Chondrocyte (in vitro differentiated cells): Measurements from ENCODE around the gene ABHD16B. TPM values are rescaled to one million over a fixed set of nuclear protein-coding genes. Genes with fewer than 3 reads are reported as not detected.
"Not testable (repeated sequence)": the region's sequence is repeated elsewhere in the genome, so short reads cannot be mapped to it uniquely, and the experiment has no call there.

Experiments used
- DNase-seq: peaks from one replicate; pipeline ENCODE4 v3.0.0; 2021; ENCODE audit warnings: mixed read lengths, low spot score
- H3K27ac Mint-ChIP-seq: one replicate; pipeline ENCODE4 v1.8.0; 2021; ENCODE audit warnings: mild to moderate bottlenecking, moderate library complexity, mixed read lengths; ENCODE audit not compliant: unreplicated experiment
- H3K27me3 Mint-ChIP-seq: 2 replicates; pipeline ENCODE4 v1.8.0; 2021; ENCODE audit warnings: low read depth, mixed read lengths
- H3K36me3 Mint-ChIP-seq: 2 replicates; pipeline ENCODE4 v1.8.0; 2021; ENCODE audit warnings: low read depth, mixed read lengths
- H3K4me1 Mint-ChIP-seq: 2 replicates; pipeline ENCODE4 v1.8.0; 2021; ENCODE audit warnings: low read depth, mild to moderate bottlenecking, mixed read lengths
- H3K4me3 Mint-ChIP-seq: one replicate; pipeline ENCODE4 v1.8.0; 2021; ENCODE audit warnings: mild to moderate bottlenecking, moderate library complexity, mixed read lengths; ENCODE audit not compliant: unreplicated experiment
- H3K9me3 Mint-ChIP-seq: 2 replicates; pipeline ENCODE4 v1.8.0; 2021; ENCODE audit warnings: low read depth, mixed read lengths
- total RNA-seq: library from RNA; stranded (reverse); gene quantifications from 3 replicates; pipeline ENCODE4 v1.2.1, GENCODE V29; 2021
- TF ChIP-seq, protein P1 (sequence below): fragments of 200-600 bp; sonication (generic); IDR thresholded peaks from 2 replicates; pipeline ENCODE4 v1.5.0; 2021; ENCODE audit warnings: antibody characterized with exemption, mild to moderate bottlenecking, moderate library complexity

Gene ABHD16B
- total RNA-seq, 1 donor from 2014 or later = not detected

DNA sequence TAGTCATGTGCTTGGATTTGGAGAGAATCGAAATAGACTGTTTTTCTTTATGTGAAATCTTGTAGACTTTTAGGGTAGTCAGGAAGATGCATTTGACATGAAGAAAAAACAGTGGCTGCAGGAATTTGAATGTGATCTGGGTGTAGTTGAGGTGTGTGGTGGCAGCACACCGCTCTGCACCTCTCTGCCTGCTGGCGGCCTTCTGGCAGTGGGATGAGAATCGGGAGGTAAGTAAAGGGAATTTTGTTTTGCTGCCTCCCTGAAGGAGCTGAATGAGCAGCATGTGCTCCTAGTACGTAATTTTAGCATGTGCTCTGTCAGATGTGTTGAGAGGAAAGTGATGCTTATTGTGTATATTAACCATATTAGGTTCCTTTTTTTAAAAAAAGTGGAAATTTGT lies 7.0 kb downstream of the ABHD16B start:
- H3K27me3 Mint-ChIP-seq = no peaks in the 10 kb centered on the region
- peaks cover 28% of the 10 kb centered on the region for H3K4me1 Mint-ChIP-seq
- no peak for DNase-seq
- H3K27ac Mint-ChIP-seq = peak overlapping the region; percentile 22
- peak overlapping the region; percentile 28 for H3K4me3 Mint-ChIP-seq
- H3K36me3 Mint-ChIP-seq = peaks cover 20% of the 10 kb centered on the region
- TF ChIP-seq, protein P1, sequence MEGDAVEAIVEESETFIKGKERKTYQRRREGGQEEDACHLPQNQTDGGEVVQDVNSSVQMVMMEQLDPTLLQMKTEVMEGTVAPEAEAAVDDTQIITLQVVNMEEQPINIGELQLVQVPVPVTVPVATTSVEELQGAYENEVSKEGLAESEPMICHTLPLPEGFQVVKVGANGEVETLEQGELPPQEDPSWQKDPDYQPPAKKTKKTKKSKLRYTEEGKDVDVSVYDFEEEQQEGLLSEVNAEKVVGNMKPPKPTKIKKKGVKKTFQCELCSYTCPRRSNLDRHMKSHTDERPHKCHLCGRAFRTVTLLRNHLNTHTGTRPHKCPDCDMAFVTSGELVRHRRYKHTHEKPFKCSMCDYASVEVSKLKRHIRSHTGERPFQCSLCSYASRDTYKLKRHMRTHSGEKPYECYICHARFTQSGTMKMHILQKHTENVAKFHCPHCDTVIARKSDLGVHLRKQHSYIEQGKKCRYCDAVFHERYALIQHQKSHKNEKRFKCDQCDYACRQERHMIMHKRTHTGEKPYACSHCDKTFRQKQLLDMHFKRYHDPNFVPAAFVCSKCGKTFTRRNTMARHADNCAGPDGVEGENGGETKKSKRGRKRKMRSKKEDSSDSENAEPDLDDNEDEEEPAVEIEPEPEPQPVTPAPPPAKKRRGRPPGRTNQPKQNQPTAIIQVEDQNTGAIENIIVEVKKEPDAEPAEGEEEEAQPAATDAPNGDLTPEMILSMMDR = no peak
- no peaks in the 10 kb centered on the region for H3K9me3 Mint-ChIP-seq

DNA sequence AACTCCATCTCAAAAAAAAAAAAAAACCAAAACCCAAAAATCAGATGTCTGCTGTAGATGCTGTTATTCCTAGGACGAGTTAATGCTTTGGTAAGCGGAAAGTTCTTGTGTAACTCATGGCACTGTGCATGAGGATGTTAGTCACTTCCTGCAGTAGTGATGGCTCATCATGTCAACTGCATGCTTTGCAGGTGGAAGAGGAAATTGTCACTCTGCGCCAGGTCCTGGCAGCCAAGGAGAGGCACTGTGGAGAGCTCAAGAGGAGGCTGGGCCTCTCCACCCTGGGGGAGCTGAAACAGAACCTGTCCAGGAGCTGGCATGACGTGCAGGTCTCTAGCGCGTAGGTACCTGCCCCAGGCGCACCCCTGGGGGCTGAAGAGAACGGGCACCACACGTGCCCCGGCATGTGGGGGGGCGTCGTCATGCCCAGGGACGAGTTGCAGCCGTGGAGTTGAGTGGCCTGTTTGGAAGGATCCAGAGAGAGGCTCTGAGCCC lies 12.2 kb downstream of the ABHD16B start:
- no peak overlapping the region for H3K4me3 Mint-ChIP-seq
- H3K27me3 Mint-ChIP-seq = no peaks in the 10 kb centered on the region
- H3K27ac Mint-ChIP-seq = peak overlapping the region; percentile 70
- TF ChIP-seq, protein P1 = no peak
- no peak for DNase-seq
- peaks cover 31% of the 10 kb centered on the region for H3K36me3 Mint-ChIP-seq
- H3K4me1 Mint-ChIP-seq = peaks cover 4% of the 10 kb centered on the region
- no peaks in the 10 kb centered on the region for H3K9me3 Mint-ChIP-seq

DNA sequence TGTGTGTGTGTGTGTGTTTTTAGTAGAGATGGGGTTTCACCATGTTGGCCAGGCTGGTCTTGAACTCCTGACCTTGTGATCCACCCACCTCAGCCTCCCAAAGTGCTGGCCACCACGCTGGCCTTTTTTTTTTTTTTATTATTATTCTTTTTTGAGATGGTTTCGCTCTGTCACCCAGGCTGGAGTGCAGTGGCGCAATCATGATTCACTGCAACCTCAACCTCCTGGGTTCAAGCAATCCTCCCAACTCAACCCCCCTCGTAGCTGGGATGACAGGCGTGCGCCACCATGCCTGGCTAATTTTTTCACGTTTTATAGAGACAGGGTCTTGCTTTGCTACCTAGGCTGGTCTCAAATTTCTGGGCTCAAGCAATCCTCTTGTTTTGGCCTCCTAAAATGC lies 12.9 kb downstream of the ABHD16B start:
- H3K4me3 Mint-ChIP-seq, H3K4me1 Mint-ChIP-seq, H3K27me3 Mint-ChIP-seq, H3K9me3 Mint-ChIP-seq, DNase-seq, H3K27ac Mint-ChIP-seq: not testable (repeated sequence)
- peaks cover 31% of the 10 kb centered on the region for H3K36me3 Mint-ChIP-seq

DNA sequence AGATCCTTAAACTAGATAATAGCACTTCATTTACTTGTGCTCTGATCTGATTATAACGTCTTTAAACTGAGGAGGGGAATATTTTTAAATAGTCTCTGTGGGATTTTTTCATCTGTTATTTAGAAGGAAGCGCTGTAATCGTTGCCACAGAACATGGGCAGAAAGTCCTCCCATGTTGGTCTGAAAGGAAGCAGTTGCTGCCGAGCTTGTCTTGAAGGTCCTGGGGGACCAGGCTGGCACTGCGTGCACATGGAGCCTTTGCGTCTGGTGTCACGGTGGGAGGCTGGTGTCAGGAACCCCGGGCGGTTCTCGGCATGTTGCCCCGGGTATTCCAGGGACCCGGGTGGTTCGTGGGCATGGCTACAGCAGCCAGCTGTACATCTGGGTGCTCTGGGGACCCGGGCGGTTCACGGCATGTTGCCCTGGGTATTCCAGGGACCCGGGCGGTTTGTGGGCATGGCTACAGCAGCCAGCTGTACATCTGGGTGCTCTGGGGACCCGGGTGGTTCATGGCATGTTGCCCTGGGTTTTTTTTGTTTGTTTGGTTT lies 15.3 kb downstream of the ABHD16B start:
- H3K36me3 Mint-ChIP-seq = peaks cover 25% of the 10 kb centered on the region
- TF ChIP-seq, protein P1 = no peak
- H3K4me3 Mint-ChIP-seq = no peak overlapping the region
- H3K9me3 Mint-ChIP-seq = no peaks in the 10 kb centered on the region
- no peaks in the 10 kb centered on the region for H3K27me3 Mint-ChIP-seq
- no peak for DNase-seq
- peaks cover 4% of the 10 kb centered on the region for H3K4me1 Mint-ChIP-seq
- no peak overlapping the region for H3K27ac Mint-ChIP-seq

DNA sequence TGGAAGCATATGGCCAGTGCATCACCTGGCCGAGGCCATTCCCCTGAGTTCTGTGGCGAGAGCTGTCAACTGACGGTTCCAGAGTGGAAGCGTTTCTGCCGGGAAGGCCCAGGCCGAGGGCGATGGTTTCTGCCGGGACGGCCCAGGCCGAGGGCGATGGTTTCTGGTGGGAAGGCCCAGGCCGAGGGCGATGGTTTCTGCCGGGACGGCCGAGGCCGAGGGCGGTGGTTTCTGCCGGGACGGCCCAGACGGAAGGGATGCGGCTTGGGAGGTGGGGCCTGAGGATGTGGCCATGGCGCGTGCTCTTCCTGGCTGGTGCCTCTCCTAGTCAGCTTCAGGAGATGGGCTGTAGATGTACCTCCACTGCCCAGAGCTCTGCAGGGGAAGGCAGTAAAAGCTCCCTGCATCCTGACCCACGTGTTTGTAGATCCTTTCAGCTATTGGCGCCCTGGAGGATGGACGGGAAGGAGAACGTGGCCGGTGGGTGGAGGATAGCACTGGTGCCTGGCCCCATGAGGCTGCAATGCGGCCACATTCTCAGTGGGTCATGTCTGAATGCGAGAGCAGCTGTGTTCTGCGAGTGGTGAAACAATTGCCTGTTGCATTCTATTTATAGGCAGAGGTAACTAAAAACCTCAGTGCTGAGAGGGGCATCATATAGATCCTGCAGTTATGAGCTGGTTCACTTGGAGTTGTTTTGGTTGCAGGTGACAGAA lies 16.6 kb downstream of the ABHD16B start:
- H3K36me3 Mint-ChIP-seq = peaks cover 28% of the 10 kb centered on the region
- peaks cover 4% of the 10 kb centered on the region for H3K4me1 Mint-ChIP-seq
- TF ChIP-seq, protein P1 = no peak
- H3K9me3 Mint-ChIP-seq = no peaks in the 10 kb centered on the region
- no peaks in the 10 kb centered on the region for H3K27me3 Mint-ChIP-seq
- no peak for DNase-seq
- no peak overlapping the region for H3K4me3 Mint-ChIP-seq
- H3K27ac Mint-ChIP-seq = no peak overlapping the region
